GM18909 (cell line): Measurements from ENCODE around the gene MAML2.
A peak's percentile ranks its signal among the peaks of the same experiment; 100 is the strongest.

Experiments
- ATAC-seq: cut with Tn5 transposase; IDR thresholded peaks from one replicate; pipeline ENCODE4 v1.9.1; 2021; ENCODE audit warnings: mild to moderate bottlenecking; ENCODE audit not compliant: unreplicated experiment, poor library complexity

Gene MAML2

GRCh38 chr11:96342961-96343711, at the start of gene MAML2:
Gene MAML2, minus strand, starts transcription at chr11:96343195. Its CDS starts 1,300 bp downstream, at chr11:96341895.
- ATAC-seq = peak; percentile 85

GRCh38 chr11:96391698-96392307, 48.8 kb upstream of the MAML2 start:
- ATAC-seq = no peak

- ATAC-seq = no peak
Observed at GRCh38 chr11:96390488-96390792, 47.4 kb upstream of the MAML2 start.

GRCh38 chr11:96389720-96390487, 46.9 kb upstream of the MAML2 start, which contains the start of the genes CCDC82 and JRKL:
Gene CCDC82, minus strand, starts transcription at chr11:96389912. Its CDS starts 5,165 bp downstream, at chr11:96384747.
Gene JRKL, plus strand, starts transcription at chr11:96390013. Its CDS starts 637 bp downstream, at chr11:96390650.
- peak; percentile 94 for ATAC-seq

- peak; percentile 64 for ATAC-seq
Observed at GRCh38 chr11:96388891-96389719, 46.1 kb upstream of the MAML2 start.

GRCh38 chr11:96385187-96385586, 42.2 kb upstream of the MAML2 start:
- no peak for ATAC-seq

GRCh38 chr11:96384156-96384555, 41.2 kb upstream of the MAML2 start:
- no peak for ATAC-seq

GRCh38 chr11:96376796-96377195, 33.8 kb upstream of the MAML2 start:
- no peak for ATAC-seq

- no peak for ATAC-seq
Observed at GRCh38 chr11:96373826-96374225, 30.8 kb upstream of the MAML2 start.

- no peak for ATAC-seq
Observed at GRCh38 chr11:96367342-96367741, 24.3 kb upstream of the MAML2 start.

- ATAC-seq = no peak
Observed at GRCh38 chr11:96366024-96366423, 23.0 kb upstream of the MAML2 start.

- no peak for ATAC-seq
Observed at GRCh38 chr11:96365493-96365892, 22.5 kb upstream of the MAML2 start.

GRCh38 chr11:96361778-96362177, 18.8 kb upstream of the MAML2 start:
- no peak for ATAC-seq

- no peak for ATAC-seq
Observed at GRCh38 chr11:96358321-96358720, 15.3 kb upstream of the MAML2 start.

GRCh38 chr11:96357794-96358193, 14.8 kb upstream of the MAML2 start:
- ATAC-seq = peak; percentile 60

GRCh38 chr11:96356848-96357247, 13.9 kb upstream of the MAML2 start:
- no peak for ATAC-seq

- ATAC-seq = no peak
Observed at GRCh38 chr11:96342014-96342960, 708 bp downstream of the MAML2 start.

- peak; percentile 40 for ATAC-seq
Observed at GRCh38 chr11:96341211-96342013, 1.6 kb downstream of the MAML2 start.

GRCh38 chr11:96340555-96340885, 2.5 kb downstream of the MAML2 start:
- ATAC-seq = no peak
